HG02885 (cell line): ENCODE data around the gene GNAQ.

ENCODE experiments used
- ATAC-seq: cut with Tn5 transposase; IDR thresholded peaks from one replicate; pipeline ENCODE4 v1.9.1; 2021; ENCODE audit warnings: mild to moderate bottlenecking; ENCODE audit not compliant: unreplicated experiment, poor library complexity

Gene GNAQ

DNA sequence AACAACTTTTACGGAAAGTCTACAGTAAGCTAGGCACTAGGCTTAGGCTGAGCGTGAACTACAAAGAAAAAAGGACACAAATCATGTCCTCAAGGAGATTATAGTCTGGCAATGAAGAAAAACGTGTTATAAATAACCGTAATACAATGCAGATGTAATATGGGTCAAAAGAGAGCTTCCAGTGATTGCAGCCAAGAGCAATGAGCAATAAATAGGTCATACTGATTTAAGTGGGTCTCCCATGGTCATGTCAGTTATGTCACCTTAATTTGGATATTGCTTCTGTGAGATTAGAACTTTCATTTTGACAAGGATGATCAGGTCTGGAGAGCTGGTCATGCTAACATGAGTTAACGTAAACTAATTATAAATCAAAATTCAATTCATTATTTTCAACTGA lies 224.9 kb downstream of the GNAQ start:
- ATAC-seq, result no peak

DNA sequence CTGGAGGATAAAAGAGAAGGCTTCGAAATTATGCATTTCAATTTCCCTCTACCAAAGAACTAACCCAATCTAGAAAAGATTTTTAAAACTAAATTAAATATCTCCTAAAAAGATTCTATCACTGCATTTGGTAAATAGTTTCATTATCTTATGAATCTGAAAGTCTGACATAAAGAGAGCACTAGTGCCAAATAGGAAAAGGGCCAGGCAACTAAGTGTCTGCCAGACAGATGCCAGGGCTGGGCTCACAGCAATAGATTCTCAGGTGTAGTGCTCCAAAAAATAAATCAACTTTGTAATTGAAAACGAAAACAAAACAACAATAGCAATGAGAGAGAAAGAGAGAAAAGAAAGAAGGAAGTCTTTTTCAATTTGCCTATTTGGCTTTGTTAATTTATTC lies 225.8 kb downstream of the GNAQ start:
- ATAC-seq, result no peak

DNA sequence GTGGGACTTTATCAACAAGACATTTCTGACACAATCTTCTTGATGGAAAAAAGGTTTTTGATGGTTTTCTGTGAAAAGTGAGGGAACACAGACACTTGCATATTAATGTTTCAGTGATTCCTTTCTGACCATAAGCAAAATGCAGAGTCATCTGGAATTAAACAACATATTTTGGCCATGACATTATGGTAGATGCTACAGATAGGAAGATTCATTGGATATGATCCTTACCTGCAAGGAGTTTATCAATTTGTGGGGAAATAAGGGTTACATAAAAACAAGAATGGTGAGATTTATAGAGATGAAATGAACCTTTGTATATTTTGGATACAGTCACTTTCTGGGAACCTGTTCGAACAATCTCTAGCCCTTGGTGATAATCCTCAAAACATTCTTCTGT lies 228.2 kb downstream of the GNAQ start:
- no peak for ATAC-seq

DNA sequence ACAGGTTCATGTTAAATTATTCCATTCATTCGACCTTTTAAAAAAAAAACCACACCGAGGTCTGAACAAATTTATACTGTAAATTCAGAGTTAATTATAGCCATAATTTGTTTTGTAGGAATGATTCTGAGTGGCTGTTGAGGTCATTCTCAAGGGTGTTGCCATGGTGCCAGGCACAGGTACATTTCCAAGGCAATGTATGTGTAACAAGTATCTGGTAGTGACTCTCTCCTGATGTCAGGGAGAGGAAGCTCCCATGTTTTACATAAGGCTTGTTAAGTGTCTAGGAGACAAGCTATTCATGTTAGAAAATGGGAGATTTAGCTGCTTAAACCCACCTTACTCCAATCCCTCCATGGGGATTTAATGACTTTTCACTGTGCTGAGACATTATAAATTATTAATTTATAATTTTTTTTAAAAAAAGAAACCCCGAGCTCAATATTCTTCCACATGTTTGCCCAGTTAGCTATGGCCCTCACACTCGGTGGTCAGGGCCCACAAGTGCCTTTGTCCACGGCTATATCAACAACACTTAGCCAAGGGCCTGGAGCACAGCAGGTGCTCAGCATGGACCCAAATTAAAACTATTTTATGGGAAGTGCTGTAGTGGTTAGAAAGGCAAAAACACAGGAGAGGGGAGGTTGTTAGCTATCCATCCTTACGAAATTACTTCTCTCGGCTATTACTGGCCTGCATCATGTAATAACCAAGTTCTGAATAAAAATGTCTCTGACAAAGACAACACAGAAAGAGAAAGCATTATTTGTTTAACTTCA lies 228.9 kb downstream of the GNAQ start:
- ATAC-seq, result no peak

DNA sequence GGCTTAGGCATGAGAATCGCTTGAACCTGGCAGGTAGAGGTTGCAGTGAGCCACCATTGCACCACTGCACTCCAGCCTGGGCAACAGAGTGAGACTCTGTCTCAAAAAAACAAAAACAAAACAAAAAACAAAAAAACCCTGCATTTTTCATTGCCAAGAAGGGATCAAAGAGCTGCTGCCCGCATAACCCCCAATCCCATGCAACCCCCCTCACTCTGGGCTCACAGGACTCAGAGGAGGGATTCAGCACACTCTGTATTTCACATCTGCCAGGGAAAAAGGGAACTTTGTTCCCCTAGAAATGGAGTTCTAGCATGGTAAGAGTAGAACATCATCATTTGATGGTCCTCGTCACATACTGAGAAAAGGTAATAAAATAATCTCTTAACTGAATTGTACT lies 229.5 kb downstream of the GNAQ start:
- no peak for ATAC-seq

DNA sequence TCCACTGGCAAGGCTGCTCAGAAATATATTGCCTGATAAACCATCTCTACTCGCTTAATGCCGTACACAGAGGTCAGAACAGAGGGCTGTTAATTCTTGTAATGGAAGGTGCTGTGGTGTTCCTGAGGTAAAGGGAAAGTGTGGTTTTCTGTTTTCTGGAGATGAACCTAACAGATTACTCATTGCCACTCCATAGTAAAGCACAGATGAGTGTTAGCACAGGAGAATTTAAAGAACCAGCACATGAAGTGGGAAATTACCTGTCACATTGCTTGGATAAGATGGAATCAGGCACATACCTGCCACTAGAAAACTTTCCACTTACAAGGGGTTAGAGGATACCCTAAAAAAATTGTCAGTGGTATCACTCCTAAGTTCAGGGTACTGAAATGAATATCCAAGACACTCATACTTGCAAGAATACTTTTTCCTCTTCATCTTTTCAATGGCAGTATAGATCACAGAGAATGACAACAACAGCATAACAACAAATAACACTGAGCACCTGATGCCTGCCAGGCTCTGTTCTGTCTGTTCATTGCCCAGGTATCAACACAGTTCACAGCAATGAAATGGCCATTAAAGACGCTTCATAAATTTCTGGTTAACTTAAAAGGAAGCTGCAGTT lies 230.6 kb downstream of the GNAQ start:
- no peak for ATAC-seq

DNA sequence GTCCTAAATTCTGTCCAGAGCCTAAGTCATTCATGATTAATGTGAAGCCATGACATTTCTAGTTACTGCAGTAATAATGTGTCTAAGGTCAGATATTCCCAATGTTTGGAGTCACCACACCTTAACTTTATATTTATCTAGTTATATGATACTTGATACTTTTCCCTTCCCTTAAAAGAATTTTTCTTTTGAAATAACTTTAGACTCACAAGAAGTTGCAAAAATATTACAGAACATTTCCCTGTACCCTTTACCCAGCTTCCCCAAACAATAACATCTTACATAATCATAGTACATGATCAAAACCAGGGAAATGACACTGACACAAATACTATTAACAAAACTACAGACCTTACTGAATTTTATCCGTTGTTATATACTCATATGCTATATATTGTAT lies 233.5 kb downstream of the GNAQ start:
- no peak for ATAC-seq

DNA sequence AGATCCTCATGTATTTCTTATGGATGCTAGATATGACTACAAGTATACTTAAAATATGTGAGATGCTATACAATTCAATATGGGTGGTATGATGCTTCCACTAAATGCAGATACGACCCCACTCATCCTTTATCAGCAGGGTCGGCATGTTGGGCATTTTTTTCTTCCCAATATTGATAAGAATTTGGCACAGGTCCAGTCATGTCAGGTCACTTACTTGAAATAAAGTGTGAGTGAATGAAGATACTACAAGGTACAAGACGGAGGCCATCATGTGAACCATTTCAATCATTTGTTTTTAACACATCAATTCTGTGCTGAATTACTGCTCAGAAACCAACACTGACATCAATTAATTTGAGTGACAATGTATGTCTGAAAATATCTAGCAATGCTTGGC lies 236.6 kb downstream of the GNAQ start:
- ATAC-seq, result no peak

DNA sequence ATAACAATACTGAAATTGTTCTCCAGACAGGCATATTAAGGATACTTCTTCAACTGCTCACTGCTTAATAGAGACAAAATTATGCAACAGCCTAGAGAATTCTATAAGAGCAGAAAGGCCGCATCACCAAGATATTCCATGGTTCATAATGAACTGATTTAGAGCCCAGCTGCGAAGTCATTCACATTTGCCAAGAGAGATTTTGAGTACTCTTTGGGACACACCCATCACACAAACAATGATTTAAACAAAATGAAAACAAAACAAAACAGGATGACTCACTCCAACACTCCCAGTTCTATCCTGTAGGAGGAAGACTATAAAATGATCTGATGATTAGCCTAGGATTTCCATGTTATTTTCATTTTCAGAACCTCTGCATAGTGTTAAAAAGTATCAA lies 237.8 kb downstream of the GNAQ start:
- ATAC-seq, result no peak

DNA sequence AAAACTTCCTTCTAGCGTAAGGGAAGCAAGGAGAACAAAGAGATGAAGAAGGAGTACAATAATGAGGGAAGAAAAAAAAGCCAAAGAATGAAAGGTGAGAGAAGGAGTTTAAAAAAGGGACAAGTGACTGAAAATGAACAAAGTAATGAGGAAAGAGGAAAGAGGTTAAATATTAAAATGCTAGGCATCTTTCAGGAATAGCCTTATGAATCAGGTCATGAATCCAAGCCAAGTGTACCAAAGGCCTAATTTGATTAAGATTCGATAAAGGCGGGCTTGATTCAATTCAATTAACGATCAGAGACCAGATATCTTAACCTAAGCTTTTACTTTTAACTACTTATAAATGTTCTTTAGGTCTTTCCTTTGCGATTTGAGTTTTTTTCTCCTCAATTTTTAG lies 241.7 kb downstream of the GNAQ start:
- no peak for ATAC-seq

DNA sequence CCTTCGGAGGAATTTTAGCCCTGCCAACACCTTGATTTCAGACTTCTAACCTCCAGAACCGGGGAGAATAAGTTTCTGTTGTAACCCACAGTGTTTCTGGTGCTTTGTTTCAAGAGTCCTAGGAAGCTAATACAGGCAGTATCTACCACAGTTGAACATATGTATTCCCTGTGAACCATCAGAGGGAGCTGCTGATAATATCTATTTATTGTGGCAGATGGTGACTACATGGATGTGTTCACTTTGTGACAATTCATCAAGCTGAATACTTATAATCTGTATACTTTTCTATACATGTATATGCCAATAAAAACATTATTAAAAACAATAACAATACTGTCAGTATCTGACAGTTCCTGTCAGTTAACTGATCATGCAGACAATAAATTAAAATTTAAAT lies 246.3 kb downstream of the GNAQ start:
- ATAC-seq, result no peak

DNA sequence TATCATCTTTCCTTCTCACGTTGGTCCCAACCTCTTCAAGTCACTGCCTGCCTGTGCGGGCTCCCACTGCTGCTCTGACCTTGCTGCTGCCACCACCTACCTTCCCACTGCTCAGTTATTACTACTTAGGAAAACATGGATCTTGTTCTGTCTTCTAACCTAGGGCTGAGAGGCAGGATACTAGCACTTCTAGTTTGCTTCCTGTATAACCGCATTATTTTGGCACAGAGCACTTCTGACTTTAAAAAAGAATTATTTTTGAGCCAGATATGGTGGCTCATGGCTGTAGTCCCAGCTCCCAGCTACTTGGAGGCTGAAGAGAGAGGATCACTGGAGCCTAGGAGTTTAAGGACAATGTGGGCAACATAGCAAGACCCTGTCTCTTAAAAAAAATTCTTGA lies 248.1 kb downstream of the GNAQ start:
- no peak for ATAC-seq

DNA sequence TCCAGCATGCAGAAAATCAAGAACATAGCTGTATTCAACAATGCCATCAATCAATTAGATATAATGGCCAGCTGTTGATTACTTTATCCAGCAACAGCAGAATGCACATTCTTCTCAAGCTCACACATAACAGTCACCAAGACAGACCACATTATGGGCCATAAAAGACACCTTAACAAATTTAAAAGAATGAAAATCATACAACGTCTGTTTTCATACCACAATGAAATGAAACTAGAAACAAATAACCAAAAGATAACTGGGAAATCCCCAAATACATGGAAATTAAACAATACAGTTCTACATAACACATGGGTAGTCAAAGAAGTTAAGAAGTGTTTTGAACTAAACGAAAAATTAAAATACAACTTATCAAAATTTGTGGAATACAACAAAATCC lies 252.6 kb downstream of the GNAQ start:
- ATAC-seq, result no peak

DNA sequence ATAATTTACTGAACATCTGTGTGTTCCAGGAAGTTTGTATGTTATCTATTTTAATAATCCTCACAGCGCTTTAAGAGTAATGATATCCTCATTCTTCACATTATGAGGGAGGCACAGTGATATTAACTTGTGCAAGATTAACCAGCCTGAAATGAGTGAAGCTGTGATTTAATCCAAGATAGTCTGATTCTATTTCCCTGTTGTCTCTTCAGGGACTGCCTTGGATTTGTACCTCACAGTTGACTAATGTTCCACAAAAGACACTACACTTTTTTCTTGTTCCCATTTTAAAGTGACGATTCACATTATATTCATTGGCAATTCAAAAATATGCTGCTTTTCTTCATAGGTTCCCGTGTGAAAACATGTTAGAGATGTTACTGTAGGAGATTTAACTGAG lies 258.2 kb downstream of the GNAQ start:
- ATAC-seq, result no peak

DNA sequence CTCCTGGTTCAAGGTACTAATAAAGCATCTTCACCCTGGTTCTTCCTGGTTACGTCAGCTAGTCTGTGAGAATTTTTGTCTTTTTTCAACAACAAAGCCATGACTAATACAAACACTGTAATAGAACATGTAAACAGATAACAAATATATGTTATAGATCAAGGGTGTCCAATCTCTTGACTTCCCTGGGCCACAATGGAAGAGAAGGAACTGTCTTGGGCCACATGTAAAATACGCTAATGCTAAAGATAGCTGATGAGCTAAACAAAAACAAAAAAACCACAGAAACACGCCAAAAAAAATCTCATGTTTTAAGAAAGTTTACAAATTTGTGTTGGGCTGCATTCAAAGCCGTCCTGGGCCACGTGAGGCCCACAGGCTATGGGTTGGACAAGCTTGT lies 259.0 kb downstream of the GNAQ start:
- ATAC-seq, result no peak

DNA sequence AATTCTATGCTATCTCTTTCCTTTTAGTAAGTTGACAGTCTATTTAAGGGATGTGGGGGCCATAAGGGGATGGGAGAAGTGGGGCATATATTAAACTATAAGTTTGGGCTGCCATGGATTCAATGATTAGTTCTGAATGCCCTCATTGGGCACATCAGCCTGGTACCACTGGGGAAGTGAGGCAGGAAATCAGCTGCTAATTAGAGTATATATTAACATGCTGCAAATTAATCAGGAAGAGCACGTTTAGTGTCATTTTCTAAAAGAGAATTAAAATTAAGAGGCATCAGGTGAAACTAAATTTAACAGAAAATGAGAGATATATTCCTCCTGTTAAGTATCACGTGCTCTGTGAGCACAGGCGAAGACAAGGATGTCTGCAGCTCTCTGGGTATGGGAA lies 260.4 kb downstream of the GNAQ start:
- no peak for ATAC-seq

DNA sequence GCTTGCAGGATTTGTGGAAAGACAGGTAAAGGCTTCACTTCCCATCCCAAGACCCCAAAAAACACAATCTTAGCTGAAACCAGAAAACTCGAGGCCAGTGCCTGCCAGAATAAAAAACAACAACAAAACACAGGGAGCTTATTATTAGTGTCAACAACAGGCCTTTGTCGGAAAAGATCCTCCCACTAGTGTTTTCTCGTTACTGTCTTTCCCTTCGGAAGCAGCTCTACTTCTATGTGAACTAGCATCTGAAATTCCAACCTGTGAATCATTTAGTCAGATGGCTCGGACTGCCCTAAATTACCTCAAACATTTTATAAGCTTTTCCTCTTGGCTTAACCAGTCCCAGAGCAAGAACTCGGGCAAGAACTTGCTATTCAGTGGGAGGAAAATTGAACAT lies 261.3 kb downstream of the GNAQ start:
- ATAC-seq, result no peak

DNA sequence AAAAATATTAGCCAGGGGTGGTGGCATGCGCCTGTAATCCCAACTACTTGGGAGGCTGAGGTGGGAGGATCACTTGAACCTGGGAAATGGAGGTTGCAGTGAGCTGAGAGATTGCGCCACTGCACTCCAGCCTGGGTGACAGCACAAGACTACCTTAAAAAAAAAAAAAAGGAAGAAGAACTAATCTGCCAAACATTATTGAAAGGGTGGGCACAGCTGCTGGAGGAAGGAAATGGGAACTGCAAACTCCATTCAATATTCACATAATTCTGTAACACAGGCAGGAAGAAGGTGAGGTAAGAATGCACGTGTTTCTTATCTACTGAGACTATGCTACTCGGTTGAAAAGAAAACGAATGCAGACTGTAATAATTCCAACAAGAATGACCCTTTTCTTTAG lies 262.4 kb downstream of the GNAQ start:
- ATAC-seq, result no peak

DNA sequence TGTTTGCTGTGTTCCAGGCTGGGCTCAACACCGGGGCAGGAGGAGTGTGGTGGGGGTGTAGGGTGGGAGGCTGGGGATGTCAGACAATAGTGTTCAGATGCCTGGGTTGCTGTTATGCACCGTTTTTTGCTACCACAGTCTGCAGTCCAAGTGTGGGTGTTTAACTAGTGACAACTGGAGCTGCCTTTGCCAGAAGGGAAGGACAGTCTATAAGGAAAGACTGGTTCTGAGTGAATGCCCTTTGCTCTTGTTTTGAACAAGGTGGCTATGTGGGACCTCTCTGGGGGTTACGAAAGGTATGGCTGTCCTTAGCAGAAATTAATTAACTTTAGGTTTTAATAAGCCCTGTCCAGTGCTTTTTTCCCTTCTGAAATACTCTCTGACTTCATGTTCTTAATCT lies 265.0 kb downstream of the GNAQ start:
- ATAC-seq, result no peak

DNA sequence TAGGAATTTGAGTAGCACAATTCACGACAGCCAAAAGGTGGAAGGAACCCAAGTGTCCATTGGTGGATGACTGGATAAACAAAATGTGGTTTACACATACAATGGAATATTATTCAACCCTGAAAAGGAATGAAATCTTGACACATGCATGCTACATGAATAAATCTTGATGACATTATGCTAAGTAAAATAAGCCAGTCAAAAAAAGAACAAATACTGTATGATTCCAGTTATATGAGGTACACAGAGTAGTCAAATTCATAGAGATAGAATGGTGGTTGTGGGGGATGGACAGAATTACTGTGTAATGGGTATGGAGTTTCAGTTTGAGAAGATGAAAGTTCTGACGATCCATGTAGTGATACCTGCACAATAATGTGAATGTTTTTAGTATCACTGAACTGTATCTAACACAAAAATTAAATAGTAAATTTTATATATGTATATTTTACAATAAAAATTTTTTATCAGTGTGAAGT lies 265.8 kb downstream of the GNAQ start:
- no peak for ATAC-seq

DNA sequence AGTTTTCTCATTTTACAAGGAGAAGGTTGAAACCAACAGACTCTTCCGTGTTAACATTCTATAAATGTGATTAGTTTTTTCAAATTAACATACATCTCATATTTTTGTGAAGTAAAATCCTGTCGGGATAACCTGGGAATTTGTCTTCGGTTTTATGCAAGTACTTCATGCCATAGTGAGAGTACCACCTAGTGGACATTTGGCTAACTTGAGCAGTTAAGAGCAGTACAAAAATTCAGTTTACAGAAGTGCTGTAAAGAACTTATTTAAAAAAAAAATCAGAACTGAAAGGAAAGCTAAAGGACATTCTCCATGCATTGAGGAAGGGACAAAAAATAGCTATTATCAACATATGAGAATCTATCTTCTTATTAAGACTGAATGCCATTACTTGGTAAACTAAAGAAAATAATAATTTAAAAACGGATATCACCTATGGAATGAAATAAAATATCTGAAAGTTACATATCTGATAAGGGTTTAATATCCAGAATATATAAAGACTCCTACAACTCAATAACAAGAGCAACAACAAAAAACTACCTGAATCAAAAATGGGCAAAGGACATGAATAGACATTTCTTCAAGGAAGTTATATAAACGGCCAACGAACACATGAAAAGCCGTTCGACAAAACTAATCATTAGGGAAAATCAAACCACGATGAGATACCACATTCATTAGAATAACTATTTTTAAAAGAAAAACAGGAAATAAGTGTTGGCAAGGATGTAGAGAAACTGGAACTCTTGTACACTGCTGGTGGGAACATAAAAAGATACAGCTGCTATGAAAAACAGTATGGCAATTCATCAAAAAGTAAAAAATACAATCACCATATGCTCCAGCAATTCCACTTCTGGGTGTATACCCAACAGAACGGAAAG lies 266.5 kb downstream of the GNAQ start:
- no peak for ATAC-seq
